Stomach smooth muscle (tissue), 2 donors: Measurements from ENCODE around the gene KCNN1.
"Not testable (repeated sequence)": the region's sequence is repeated elsewhere in the genome, so short reads cannot be mapped to it uniquely, and the experiment has no call there.

Experiments
- H3K27ac ChIP-seq: one replicate; pipeline ENCODE4 v1.7.0; 2013; ENCODE audit warnings: mild to moderate bottlenecking, low read length, inconsistent platforms
- H3K27me3 ChIP-seq, 2 donors: one replicate each; pipeline ENCODE4 v1.7.0; 2013; ENCODE audit warnings: low read length in 2 of 2; ENCODE audit not compliant: insufficient read depth in 2 of 2, control insufficient read depth in 1 of 2
- H3K36me3 ChIP-seq, 2 donors: one replicate each; pipeline ENCODE4 v1.7.0; 2013; ENCODE audit warnings: low read length in 2 of 2; ENCODE audit not compliant: control insufficient read depth in 2 of 2, insufficient read depth in 2 of 2
- H3K4me1 ChIP-seq: one replicate; pipeline ENCODE4 v1.7.0; 2013; ENCODE audit warnings: low read length; ENCODE audit not compliant: control insufficient read depth, insufficient read depth
- H3K4me3 ChIP-seq, 2 donors: one replicate each; pipeline ENCODE4 v1.7.0; 2013; ENCODE audit warnings: low read length in 2 of 2
- H3K9ac ChIP-seq, 2 donors: one replicate each; pipeline ENCODE4 v1.7.0; 2013; ENCODE audit warnings: low read length in 2 of 2, mild to moderate bottlenecking in 1 of 2
- H3K9me3 ChIP-seq, 2 donors: one replicate each; pipeline ENCODE4 v1.7.0; 2013; ENCODE audit warnings: low read length in 2 of 2; ENCODE audit not compliant: control insufficient read depth in 2 of 2
- donor health status: healthy.
- donor health status: Pancreatic carcinoma.

KCNN1 gene

DNA sequence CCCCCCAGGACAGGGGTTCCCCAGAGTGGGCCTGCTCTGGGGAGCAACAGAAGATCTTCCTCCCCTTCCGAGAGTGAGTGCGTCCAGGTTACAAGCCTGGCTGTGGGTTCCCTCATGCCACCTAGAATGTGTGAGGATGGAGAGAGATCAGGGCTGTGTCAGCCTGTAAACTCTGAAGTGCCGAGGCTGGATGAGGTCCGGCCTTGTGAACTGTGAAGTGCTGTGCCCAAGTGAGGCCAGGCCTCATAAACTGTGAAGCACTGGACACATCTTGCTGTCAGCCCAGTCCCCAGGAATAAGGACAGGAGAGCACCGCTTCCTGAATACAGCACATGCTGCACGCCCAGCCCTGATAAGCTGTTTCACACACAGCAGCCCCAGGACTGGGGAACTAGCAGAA lies 7.6 kb downstream of the KCNN1 start:
- no peak overlapping the region for H3K4me3 ChIP-seq
- no peak overlapping the region for H3K27ac ChIP-seq
- no peaks in the 10 kb centered on the region for H3K36me3 ChIP-seq
- peaks cover 0 to 2% of the 10 kb centered on the region in 2 donors for H3K27me3 ChIP-seq
- H3K4me1 ChIP-seq: no peaks in the 10 kb centered on the region
- no peak overlapping the region for H3K9ac ChIP-seq
- no peaks in the 10 kb centered on the region for H3K9me3 ChIP-seq

DNA sequence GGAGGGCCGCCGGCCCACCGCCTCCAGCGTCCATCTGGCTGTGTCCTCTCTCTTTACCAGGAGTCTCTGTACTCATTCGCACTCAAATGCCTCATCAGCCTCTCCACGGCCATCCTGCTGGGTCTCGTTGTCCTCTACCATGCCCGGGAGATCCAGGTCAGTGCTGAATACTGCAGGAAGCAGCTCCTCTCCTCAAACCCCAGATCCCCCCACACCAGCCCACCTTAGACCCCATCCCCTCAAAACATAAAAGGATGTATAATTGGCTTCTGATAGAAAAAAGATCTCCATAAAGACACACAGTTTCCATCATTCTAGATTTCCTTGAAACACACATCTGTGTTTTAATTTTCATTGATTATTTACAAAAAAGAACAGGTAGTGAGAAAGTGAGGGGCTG lies 8.1 kb downstream of the KCNN1 start:
- H3K27me3 ChIP-seq: no peaks in the 10 kb centered on the region

DNA sequence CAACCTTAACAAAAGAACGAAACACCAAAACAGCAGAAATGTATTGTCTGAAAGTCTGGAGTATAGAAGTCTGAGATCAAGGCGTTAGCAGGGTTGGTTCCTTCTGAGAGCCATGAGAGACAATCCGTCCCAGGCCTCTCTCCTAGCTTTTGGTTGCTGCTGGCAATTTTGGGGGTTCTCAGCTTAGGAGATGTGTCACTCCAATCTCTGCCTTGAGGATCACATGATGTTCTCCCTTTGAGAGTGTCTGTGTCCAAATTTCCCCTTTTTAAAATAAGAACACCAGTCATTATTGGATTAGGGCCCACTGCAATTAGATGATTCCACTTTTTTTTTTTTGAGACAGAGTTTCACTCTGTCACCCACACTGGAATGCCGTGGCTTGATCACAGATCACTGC lies 10.1 kb downstream of the KCNN1 start:
- Histone ChIP-seq H3K4me3 (no peak overlapping the region), H3K9ac (no peak overlapping the region), H3K36me3 (no peaks in the 10 kb centered on the region), H3K27ac (no peak overlapping the region), H3K27me3 (no peaks in the 10 kb centered on the region), H3K4me1 (no peaks in the 10 kb centered on the region), H3K9me3 (no peaks in the 10 kb centered on the region)

More for the DNA sequence above, 8.1 kb downstream of the KCNN1 start:
- no peak overlapping the region for H3K4me3 ChIP-seq
- H3K36me3 ChIP-seq: no peaks in the 10 kb centered on the region
- no peak overlapping the region for H3K27ac ChIP-seq
- H3K9ac ChIP-seq: no peak overlapping the region
- H3K9me3 ChIP-seq: no peaks in the 10 kb centered on the region
- no peaks in the 10 kb centered on the region for H3K4me1 ChIP-seq

DNA sequence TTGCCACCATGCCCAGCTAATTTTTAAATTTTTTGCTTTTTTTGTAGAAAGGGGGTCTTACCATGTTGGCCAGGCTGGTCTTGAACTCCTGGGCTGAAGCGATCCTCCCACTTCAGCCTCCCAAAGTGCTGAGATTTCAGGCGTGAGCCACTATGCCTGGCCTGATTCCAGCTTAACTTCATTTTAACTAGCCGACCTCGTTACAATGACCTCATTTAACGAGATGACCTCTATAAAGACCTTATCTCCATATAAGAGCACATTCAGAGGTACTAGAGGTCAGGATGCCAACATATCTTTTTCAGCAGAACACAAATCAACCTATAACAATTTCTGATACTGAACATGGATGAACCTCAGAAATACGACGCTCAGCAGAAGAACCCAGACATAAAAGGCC lies 10.6 kb downstream of the KCNN1 start:
- Histone ChIP-seq H3K27ac (no peak overlapping the region), H3K9me3 (no peaks in the 10 kb centered on the region), H3K27me3 (peaks cover 0 to 2% of the 10 kb centered on the region in 2 donors), H3K4me3 (no peak overlapping the region), H3K36me3 (no peaks in the 10 kb centered on the region), H3K9ac (no peak overlapping the region), H3K4me1 (no peaks in the 10 kb centered on the region)

DNA sequence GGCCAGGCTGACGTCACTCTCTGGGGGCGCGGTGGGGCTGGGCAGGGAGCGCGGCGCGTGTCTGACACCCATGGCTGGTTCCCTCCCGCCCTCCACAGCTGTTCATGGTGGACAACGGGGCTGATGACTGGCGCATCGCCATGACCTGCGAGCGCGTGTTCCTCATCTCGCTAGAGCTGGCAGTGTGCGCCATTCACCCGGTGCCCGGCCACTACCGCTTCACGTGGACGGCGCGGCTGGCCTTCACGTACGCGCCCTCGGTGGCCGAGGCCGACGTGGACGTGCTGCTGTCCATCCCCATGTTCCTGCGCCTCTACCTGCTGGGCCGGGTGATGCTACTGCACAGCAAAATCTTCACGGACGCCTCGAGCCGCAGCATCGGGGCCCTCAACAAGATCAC lies 14.7 kb downstream of the KCNN1 start:
- Histone ChIP-seq H3K9me3 (no peaks in the 10 kb centered on the region), H3K27me3 (peaks cover 0 to 3% of the 10 kb centered on the region in 2 donors), H3K4me1 (no peaks in the 10 kb centered on the region), H3K4me3 (no peak overlapping the region), H3K9ac (no peak overlapping the region), H3K27ac (no peak overlapping the region), H3K36me3 (no peaks in the 10 kb centered on the region)

DNA sequence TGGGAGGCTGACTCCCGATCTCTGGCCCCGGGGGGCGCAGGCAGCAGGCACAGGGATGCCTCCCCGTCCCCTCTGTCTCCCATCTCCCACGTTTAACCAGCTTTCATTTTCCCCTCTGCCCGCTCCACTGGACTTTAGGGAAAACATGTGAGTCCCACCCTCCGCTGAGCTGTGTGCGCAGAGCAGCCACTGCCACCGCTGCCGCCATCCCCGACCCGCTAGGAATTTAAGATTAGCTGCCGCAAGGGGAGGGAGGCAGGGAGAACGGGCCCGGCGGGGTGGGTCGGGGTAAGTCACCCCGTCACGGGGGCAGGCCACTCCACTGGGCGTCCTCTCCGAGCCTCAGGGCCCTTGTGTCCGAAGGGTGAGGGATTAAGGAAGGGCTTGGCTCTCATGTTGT lies 15.5 kb downstream of the KCNN1 start:
- Histone ChIP-seq H3K9ac (no peak overlapping the region), H3K9me3 (no peaks in the 10 kb centered on the region), H3K4me1 (no peaks in the 10 kb centered on the region), H3K27ac (no peak overlapping the region), H3K4me3 (no peak overlapping the region), H3K27me3 (peaks cover 0 to 3% of the 10 kb centered on the region in 2 donors), H3K36me3 (no peaks in the 10 kb centered on the region)

DNA sequence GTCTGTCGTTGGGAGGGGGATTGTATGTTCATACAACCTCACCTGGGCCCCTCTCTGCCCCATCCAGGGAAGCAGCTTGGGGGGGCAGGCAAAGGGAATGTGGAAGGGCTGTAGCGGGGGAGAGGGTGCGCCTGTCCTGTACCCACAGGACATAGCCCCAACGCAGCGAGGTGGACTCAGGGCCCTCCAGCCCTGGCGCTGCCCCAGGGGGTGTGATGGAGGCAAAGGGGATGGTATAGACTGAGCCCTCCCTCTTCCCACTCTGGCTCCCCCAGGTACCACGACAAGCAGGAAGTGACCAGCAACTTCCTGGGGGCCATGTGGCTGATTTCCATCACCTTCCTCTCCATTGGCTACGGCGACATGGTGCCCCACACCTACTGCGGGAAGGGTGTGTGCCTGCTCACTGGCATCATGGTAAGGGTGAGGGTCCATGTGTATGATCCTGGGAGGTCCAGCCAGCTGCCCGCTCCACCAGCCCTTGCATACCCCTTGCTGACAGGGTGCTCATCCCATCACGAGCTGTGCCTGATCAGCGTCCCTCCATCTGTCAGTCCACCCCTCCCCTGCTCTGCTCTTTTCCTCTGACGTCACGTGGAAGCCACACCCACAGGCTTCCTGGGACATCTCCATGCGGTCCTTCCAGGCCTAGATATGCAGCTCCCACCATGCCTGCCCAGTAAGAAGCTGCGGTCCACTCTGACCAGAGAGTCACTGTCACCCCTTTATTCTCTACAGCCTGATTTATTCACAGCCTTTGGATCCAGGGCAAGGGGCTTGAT lies 18.3 kb downstream of the KCNN1 start:
- Histone ChIP-seq H3K27me3 (peaks cover 0 to 3% of the 10 kb centered on the region in 2 donors), H3K27ac (no peak overlapping the region), H3K4me3 (no peak overlapping the region), H3K4me1 (no peaks in the 10 kb centered on the region), H3K9me3 (no peaks in the 10 kb centered on the region), H3K9ac (no peak overlapping the region), H3K36me3 (no peaks in the 10 kb centered on the region)

DNA sequence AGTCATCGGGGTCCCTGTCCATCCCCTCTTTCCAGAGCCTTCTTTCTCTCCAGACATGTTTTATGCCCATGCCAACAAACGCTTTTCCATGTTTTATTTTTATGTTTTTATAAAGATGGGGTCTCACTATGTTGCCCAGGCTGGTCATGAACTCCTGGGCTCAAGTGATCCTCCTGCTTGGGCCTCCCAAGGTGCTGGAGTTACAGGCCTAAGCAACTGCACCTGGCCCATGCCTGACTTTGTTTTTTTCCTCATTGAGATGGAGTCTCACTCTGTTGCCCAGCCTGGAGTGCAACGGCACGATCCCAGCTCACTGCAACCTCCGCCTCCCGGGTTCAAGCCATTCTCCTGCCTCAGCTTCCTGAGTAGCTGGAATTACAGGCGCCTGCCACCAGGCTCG lies 19.7 kb downstream of the KCNN1 start:
- not testable (repeated sequence) for H3K4me1 ChIP-seq, H3K4me3 ChIP-seq, H3K9me3 ChIP-seq, H3K9ac ChIP-seq, H3K27me3 ChIP-seq, H3K27ac ChIP-seq, H3K36me3 ChIP-seq

DNA sequence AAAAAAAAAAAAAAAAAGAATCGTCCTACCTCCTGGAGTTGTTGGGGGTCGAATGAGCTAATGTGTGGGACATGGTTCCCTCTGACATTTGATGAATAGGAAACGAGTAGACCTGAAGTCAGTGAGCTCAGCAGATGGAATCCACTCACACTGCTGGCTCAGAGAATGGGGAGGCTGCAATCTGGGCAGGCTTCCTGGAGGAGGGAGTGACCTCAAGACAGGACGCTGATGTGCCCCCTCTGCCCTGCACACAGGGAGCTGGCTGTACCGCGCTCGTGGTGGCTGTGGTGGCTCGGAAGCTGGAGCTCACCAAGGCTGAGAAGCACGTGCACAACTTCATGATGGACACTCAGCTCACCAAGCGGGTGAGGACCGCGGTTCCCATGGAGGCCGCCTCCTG lies 21.3 kb downstream of the KCNN1 start:
- Histone ChIP-seq H3K27ac (no peak overlapping the region), H3K4me3 (no peak overlapping the region), H3K4me1 (no peaks in the 10 kb centered on the region), H3K27me3 (no peaks in the 10 kb centered on the region), H3K9ac (no peak overlapping the region), H3K36me3 (no peaks in the 10 kb centered on the region), H3K9me3 (no peaks in the 10 kb centered on the region)

DNA sequence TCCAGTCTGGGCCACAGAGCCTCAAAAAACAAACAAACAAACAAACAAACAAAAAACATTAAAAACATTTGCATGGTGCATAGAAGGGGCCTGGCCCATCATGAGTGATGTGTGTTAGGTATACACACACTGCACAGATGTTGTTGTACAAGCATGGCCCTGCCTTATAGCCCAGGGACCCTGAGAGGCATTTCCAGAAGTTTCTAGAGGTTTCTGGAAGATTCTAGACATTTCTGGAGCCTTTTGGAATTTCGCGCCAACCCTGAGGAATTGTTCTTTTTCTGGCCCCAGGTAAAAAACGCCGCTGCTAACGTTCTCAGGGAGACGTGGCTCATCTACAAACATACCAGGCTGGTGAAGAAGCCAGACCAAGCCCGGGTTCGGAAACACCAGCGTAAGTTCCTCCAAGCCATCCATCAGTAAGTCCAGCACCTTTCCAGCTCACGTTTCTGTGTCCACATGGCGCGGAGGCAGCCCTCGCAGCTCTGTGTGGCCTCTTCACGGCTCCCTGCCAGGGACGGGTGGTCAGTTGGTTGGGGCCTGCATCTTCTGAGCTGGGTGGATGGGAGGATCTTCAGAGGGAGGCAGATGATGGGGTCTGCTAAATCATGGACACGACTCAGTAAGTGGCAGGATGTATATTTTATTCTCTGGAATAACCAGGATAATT lies 22.7 kb downstream of the KCNN1 start:
- Histone ChIP-seq H3K9ac (no peak overlapping the region), H3K9me3 (no peaks in the 10 kb centered on the region), H3K4me1 (no peaks in the 10 kb centered on the region), H3K27me3 (no peaks in the 10 kb centered on the region), H3K36me3 (no peaks in the 10 kb centered on the region), H3K27ac (no peak overlapping the region), H3K4me3 (no peak overlapping the region)
